ENCODE data around the gene TPK1.

DNA sequence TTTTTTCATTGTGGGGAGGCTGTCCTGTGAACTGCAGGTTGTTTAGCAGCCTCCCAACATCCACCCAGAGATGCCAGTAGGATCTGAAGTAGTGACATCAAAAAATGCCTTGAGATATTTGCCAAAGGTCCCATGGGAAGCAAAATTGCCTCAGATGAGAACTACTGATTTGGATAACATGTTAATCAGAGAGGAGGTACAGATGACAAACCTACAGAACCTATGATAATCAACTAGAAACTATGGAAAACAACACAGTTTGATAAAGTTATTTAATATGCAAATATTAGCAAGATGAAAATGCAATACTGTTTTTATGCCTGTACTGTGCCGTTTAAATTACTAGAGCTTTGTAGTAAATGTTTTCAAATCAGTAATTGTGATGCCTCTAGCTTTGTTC lies 341.5 kb downstream of the TPK1 start:
- TF ChIP-seq POLR2A (IDR thresholded peaks at IDR 0.05), result no peak
- TF ChIP-seq, protein P1, sequence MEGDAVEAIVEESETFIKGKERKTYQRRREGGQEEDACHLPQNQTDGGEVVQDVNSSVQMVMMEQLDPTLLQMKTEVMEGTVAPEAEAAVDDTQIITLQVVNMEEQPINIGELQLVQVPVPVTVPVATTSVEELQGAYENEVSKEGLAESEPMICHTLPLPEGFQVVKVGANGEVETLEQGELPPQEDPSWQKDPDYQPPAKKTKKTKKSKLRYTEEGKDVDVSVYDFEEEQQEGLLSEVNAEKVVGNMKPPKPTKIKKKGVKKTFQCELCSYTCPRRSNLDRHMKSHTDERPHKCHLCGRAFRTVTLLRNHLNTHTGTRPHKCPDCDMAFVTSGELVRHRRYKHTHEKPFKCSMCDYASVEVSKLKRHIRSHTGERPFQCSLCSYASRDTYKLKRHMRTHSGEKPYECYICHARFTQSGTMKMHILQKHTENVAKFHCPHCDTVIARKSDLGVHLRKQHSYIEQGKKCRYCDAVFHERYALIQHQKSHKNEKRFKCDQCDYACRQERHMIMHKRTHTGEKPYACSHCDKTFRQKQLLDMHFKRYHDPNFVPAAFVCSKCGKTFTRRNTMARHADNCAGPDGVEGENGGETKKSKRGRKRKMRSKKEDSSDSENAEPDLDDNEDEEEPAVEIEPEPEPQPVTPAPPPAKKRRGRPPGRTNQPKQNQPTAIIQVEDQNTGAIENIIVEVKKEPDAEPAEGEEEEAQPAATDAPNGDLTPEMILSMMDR (IDR thresholded peaks at IDR 0.05), result no peak
